Activated T-helper 9 cell treated with anti-CD3 and anti-CD28 coated beads, Interleukin-2, amount 50 U/mL, for 16 hours (primary cell): ENCODE data around the gene MT1E.
"Not testable (repeated sequence)": the region's sequence is repeated elsewhere in the genome, so short reads cannot be mapped to it uniquely, and the experiment has no call there.

Experiments
- DNase-seq: peaks from one replicate; pipeline ENCODE4 v3.0.0-alpha.2; 2020; ENCODE audit warnings: low read depth

Gene MT1E

GRCh38 chr16:56625140-56625942, at the start of gene MT1E:
TSS of gene MT1E (plus strand) at chr16:56625781. CDS start at chr16:56625852, 71 bp downstream.
- DNase-seq = peak; percentile 41

- DNase-seq = peak; percentile 69
Observed at GRCh38 chr16:56576585-56577299, 48.8 kb upstream of the MT1E start.

GRCh38 chr16:56577300-56577625, 48.3 kb upstream of the MT1E start:
- DNase-seq = no peak

- no peak for DNase-seq
Observed at GRCh38 chr16:56580391-56581048, 45.1 kb upstream of the MT1E start.

DNA sequence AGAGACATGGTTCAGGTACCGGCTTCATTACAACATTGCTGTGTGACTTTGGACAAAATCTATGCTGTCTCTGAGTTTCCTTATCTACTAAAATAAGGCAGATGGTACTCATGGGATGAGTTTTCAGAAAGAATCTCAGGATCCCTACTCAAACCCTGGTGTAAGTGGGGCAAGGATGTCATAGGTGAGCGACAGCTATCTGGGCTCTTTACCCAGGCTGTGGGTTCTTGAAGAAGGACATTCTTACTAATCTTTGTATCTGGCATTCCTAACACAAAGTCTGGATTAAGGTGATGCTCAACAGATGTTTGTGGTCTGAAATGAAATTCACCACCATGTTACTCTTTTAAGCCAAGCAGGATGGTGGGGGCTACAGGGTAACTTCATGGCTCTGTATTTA, 42.7 kb upstream of the MT1E start:
- DNase-seq = not testable (repeated sequence)

DNA sequence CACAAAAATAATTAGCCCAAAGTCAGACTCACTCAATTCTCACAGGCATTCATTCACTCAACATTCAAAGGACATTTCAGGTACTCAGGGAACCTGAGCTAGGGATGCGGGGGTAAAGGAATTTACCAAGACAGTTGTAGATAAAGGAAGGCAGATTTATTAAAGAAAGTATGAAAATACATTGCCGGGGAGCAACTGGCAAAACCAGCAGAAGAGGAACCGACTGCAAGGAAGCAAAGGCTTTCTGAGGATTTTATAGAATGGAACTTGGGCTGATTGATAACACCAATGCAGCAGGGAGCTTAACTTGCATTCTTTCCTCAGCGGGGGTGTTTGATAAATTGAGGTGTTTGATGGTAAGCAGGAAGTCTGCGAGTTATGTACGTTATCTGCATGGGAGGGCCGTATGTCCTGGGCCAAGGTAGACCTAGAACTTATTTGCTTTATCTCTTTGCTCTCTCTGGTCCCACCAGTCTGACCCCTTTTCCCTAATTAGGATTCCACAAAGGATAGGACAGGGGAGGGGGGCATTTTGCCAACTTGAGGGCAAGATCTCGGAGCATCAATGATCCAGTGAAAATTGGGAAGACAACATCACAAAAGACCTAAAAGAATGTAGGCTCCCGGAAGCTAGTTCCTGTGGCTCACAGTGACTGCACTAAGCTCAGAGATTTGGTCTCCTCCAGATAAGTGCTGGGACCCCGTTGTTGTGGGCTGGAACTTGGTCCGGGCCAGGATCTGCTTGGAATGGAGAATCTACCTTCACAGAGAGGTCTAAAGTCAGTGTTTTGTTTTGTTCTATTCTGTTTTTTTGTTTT, 42.0 kb upstream of the MT1E start:
- no peak for DNase-seq

DNA sequence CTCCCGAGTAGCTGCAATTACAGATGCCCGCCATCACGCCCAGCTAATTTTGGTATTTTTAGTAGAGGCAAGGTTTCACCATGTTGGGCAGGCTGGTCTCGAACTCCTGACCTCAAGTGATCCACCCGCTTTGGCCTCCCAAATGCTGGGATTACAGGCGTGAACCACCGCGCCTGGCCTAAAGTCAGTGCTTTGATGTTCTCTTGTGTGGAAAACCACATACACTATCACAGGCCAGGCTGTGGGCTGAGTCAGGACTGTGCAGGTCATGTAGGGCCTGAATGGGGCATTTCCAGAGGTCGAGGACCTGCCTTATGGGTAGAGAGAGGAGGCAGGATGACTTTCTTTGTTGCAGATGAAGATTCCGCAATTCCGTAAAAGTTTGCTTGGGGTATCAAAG, 41.3 kb upstream of the MT1E start:
- DNase-seq = no peak

GRCh38 chr16:56588781-56589140, 36.8 kb upstream of the MT1E start:
- DNase-seq = no peak

GRCh38 chr16:56589141-56590039, 36.2 kb upstream of the MT1E start, which contains the start of gene MT3:
TSS of gene MT3 (plus strand) at chr16:56589528. CDS start at chr16:56589591, 63 bp downstream.
- no peak for DNase-seq

- DNase-seq = no peak
Observed at GRCh38 chr16:56591377-56592060, 34.1 kb upstream of the MT1E start.

DNA sequence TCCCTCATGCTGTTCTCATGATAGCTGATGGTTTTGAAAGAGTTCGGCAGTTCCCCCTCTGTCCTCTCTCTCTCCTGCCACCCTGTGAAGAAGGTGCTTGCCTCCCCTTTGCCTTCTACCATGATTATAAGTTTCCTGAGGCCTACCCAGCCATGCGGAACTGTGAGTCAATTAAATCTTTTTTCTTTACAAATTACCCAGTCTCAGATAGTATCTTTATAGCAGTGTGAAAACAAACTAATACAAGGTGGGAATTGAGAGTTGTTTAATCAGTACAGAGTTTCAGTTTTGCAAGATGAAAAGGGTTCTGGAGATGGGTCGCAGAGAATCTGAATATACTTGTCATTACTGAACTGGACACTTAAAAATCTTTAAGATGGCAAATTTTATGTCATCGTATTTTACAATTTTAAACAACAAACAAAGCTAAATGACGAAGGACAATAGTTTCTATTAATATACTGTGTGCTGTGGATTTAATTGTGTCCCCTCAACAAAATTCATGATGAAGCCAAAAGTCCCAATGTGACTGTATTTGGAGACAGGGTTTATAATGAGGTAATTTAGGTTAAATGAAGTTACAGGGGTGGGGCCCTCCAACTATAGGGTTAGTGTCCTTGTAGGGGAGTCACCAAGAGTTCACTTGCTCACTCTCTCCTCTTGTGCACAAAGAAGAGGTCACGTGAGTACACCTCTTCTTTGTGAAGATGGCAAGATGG, 31.8 kb upstream of the MT1E start:
- DNase-seq = no peak

- DNase-seq = no peak
Observed at GRCh38 chr16:56594292-56594619, 31.3 kb upstream of the MT1E start.

- DNase-seq = no peak
Observed at GRCh38 chr16:56600398-56600999, 25.1 kb upstream of the MT1E start.

DNA sequence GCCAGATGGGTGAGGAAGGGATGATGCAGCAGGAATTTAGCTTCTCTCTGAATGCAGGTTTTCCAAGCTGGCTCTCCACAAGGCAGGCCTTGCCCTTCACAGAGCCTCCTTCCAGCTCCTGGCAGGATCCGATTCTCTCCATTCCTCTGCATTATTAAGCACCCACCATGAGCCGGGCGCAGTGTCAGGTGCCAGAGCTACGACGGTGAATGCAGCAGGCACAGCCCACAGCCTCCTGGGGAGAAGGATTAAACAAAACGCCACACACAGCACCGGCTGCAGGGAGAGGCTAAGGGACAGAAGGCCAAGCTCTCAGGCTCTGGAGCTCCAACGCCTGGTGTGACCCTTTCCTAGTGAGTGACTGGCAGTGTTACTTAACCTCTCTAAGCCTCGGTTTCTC, 24.3 kb upstream of the MT1E start:
- DNase-seq = no peak

- no peak for DNase-seq
Observed at GRCh38 chr16:56603589-56603988, 22.0 kb upstream of the MT1E start.

- no peak for DNase-seq
Observed at GRCh38 chr16:56604966-56605365, 20.6 kb upstream of the MT1E start.

- no peak for DNase-seq
Observed at GRCh38 chr16:56605475-56605874, 20.1 kb upstream of the MT1E start.

- no peak for DNase-seq
Observed at GRCh38 chr16:56606071-56606475, 19.5 kb upstream of the MT1E start.

GRCh38 chr16:56606476-56607108, 19.0 kb upstream of the MT1E start:
- no peak for DNase-seq
